GM12874 (cell line): Measurements from ENCODE around the gene CD86.

Experiments used
- CTCF ChIP-seq: IDR thresholded peaks from 2 replicates; pipeline ENCODE4 v1.5.1; 2011; ENCODE audit warnings: low read depth, mild to moderate bottlenecking, control low read depth, low read length, moderate library complexity; ENCODE audit not compliant: insufficient read depth

CD86 gene

GRCh38 chr3:122063908-122064307 lies 8.7 kb downstream of the CD86 start:
- no peak for TF ChIP-seq CTCF

DNA sequence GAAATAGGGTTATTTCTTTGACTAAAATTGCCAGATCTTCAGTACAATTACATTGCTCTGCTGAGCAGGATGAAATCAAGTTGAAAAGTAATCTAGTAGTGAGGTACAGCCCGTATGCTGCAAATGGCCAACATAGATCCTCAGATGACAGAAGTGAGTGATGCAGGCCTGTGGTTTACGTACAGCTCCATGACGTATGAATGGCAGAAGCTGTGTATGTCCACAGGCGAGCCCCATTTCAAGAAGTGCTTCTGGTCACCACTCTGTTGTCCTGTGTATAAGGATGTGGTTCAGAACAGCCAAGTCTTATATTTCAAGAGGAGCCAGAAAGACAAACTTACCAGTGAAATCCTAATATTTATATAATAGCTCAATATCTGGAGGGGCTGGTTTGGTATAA lies 9.2 kb downstream of the CD86 start:
- TF ChIP-seq CTCF = no peak

DNA sequence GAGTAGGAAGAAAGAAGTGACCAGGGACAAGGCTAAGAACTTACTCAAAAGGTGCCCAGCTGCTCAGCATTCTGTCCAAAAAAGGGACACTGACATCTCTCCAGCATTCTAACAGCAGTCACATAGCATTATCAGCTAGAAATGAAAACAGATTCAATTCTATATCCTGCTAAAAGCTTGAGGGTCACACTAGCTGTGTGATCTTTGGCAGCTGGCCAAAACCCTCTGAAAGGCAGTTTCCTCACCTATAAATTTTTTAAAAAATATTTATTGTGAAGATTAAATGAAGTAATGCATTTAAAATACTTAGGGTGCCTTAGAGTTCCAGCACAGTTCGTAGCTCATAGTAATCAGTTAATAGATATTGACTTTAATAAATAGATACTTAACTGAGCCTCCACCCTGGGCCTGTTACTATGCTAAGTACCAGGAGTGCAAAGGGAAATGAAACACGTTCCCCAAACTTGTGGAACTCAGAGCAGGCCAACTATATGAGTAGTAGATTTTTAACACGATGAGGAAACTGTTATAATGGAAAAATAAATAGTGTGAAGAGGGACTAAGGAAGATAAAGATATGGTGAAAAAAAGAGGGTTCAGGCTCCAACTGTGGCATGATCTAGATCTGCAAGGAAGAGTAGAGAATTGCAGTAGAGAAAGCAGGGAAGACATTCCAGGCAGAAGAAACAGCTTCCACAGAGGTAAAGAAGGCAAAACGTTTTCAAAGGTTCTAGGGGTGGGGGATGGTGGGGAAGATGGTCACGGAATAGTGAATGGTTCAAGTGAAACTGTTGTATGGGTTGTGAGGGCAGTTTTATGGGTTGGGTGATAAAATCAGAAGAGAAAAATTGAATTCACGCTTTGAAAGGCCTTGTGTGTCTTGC lies 11.4 kb downstream of the CD86 start:
- TF ChIP-seq CTCF = no peak

DNA sequence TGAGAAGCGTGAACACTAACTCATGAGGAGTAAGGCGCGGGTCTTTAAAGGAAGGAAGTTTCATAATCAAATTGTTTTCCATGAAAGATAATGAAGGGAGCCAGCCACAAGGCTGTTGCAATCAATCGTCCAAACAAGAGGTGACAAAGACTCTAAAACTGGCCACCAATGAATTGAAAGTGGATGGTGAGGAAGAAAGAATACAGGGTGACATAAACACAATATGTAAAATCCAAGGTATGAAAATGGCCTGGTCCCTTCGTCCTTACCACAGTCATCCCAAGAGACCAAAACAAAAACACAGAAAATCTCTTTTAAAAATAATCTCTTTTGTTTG lies 12.0 kb downstream of the CD86 start:
- no peak for TF ChIP-seq CTCF

- TF ChIP-seq CTCF = no peak
Measured at GRCh38 chr3:122067588-122068240, 12.6 kb downstream of the CD86 start.

DNA sequence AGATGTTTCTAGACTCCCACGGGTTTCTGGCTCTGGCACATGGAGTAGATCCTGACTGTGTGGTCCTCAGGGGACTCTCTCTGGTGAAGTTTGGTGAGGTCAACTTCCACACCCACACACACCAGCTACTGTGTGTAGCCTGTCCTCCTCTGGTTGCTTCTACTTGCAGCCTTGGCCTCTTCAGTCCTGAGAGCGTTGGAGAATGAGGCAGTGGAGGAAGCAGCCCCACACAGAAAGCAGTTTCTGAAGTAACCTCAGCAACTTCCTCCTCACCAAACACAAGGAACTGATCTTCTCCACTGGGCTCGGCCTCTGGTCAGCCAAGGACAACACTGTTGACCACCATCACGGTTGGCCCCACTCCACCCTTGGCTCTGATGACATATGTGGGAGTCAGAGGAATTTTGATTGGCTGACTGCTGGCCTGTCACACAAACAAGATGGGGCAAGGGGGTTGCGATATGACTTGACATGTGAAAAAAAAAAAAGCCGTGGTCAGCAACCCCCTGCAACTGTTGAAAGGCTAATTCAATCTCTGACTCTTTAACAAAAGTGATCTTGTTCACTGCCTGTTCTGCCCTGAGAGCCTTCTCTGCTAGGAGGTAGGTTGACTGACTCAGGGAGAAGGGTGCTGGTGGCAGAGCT lies 19.6 kb downstream of the CD86 start:
- no peak for TF ChIP-seq CTCF

DNA sequence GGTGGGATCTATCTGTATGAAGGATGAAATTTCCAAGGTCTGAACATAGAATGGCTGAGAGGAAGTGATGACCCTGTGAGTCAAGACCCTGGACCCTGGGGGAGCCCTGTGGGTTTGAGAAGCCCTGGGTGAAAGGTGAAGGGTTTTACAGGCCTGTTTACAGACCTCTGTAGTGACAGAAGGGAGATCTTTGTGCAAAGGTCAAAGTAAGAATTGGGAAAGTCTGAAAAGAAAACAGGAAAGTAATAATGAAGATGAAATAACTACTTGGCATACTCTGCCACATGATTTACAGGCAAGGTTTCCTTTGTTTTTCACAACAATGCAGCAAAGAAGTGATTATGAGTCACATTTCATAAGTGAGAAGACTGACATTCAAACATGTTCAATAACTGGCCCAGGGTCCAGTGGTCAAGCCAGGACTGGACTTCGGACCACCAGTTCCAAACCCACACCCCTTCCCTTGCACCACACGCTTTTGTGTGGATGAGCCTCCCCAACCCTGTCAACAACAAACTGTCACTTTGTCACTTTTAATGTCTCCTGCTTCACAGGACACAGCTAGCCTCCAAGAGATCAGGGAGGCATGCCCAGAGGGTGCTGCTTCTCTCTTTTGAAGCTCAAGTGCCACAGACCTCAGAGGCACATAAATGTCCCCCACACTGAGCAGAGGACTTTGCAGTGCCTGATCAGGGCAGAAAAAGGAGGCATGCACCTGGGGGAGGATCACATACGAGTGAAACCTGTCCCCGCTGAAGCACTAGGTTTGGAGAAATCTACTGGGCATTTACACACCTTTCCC lies 21.5 kb downstream of the CD86 start:
- no peak for TF ChIP-seq CTCF
